GM19239 (cell line): ENCODE results near the gene SPIRE1.

Experiments used
- DNase-seq: peaks from one replicate; pipeline ENCODE4 v3.0.0; 2011; ENCODE audit warnings: low spot score; ENCODE audit not compliant: insufficient read length
- FAIRE-seq: peaks from 2 replicates; lab custom pipeline; 2011; peaks lifted over from hg19 to GRCh38; lab: Jason Lieb, UNC

SPIRE1 gene

GRCh38 chr18:12398625-12399024, 259.3 kb downstream of the SPIRE1 start:
- no peak for DNase-seq
- no peak for FAIRE-seq

- FAIRE-seq, result no peak
- no peak for DNase-seq
These were observed 260.1 kb downstream of the SPIRE1 start for GRCh38 chr18:12397793-12398192.

GRCh38 chr18:12397254-12397653, 260.7 kb downstream of the SPIRE1 start:
- DNase-seq (no peak), FAIRE-seq (no peak)
